Vagina (tissue), 2 donors: ENCODE data around the gene TSEN54.

ENCODE experiments used
- POLR2AphosphoS5 ChIP-seq, 2 donors: sonication (generic); formaldehyde crosslinking; IDR thresholded peaks; one replicate each; pipeline ENCODE4 v1.9.0; 2017; ENCODE audit warnings: antibody characterized with exemption in 2 of 2, mild to moderate bottlenecking in 2 of 2, low read depth in 1 of 2; ENCODE audit not compliant: insufficient read depth in 1 of 2
- TF ChIP-seq, protein P1 (sequence below), 3 experiments: fragments of 450-650 bp in 2 of 3; fragments of 200-600 bp in 1 of 3; sonication (generic) in 1 of 3; IDR thresholded peaks; one replicate each; pipeline ENCODE4 v1.5.1; 2017 to 2019; ENCODE audit warnings: antibody characterized with exemption in 3 of 3, mild to moderate bottlenecking in 2 of 3, moderate library complexity in 2 of 3

DNA sequence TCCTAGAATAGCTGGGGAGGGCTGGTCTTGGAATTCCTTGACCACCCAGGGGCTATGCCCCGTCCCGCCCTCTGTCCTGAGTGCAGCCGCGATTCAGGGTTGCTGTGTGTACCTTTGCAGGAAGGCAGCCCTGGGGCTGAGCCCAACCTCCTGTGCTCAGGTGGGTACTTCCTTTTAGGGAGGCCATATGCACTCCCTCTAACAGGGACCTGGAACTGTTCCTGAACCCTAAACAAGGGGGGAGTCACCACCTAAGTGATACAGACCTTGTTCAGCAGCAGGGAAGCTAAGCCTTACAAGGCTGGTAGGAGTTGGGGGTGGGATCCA lies 33.8 kb downstream of the TSEN54 start:
- TF ChIP-seq, protein P1, sequence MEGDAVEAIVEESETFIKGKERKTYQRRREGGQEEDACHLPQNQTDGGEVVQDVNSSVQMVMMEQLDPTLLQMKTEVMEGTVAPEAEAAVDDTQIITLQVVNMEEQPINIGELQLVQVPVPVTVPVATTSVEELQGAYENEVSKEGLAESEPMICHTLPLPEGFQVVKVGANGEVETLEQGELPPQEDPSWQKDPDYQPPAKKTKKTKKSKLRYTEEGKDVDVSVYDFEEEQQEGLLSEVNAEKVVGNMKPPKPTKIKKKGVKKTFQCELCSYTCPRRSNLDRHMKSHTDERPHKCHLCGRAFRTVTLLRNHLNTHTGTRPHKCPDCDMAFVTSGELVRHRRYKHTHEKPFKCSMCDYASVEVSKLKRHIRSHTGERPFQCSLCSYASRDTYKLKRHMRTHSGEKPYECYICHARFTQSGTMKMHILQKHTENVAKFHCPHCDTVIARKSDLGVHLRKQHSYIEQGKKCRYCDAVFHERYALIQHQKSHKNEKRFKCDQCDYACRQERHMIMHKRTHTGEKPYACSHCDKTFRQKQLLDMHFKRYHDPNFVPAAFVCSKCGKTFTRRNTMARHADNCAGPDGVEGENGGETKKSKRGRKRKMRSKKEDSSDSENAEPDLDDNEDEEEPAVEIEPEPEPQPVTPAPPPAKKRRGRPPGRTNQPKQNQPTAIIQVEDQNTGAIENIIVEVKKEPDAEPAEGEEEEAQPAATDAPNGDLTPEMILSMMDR (IDR thresholded peaks at IDR 0.05) = no peak
- TF ChIP-seq POLR2AphosphoS5 (IDR thresholded peaks at IDR 0.05; ENCODE audit: insufficient read depth in 1 of 2, low read depth in 1 of 2) = no peak
